Measurements from ENCODE around the gene ZBED5.

DNA sequence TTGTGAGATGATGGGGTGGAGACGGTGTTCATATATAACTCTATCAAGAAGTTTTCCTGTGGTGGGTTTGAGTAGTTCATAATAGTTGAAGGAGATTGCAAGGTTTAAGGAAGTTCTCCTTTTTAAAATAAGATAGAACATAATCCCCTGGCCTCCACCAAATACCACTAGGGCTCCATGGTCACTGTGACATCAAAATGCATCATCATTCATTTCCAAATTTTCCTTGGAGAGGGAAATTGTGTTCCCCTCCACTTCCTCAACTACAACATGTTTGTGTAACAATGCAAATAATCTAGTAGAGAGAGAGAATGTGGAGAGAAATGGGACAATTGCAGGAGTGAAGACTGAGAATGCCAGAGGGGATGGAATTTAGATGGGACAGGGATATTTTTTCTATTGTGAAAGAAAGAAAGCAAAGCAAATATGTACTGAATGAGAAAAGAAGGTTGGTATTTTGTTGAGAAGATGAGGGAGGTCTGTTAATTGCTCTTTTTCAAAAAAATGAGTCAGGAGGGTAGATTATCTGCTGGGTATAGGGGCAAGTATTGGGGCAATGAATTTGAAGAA is 33.4 kb upstream of the ZBED5 start:
- TF ChIP-seq EZH2phosphoT487 (IDR thresholded peaks at IDR 0.05; ENCODE audit: low read depth, severe bottlenecking, unreplicated experiment) (no peak), EZH2 (IDR thresholded peaks at IDR 0.05; ENCODE audit: borderline replicate concordance) (no peak)
- TF ChIP-seq, protein P1, sequence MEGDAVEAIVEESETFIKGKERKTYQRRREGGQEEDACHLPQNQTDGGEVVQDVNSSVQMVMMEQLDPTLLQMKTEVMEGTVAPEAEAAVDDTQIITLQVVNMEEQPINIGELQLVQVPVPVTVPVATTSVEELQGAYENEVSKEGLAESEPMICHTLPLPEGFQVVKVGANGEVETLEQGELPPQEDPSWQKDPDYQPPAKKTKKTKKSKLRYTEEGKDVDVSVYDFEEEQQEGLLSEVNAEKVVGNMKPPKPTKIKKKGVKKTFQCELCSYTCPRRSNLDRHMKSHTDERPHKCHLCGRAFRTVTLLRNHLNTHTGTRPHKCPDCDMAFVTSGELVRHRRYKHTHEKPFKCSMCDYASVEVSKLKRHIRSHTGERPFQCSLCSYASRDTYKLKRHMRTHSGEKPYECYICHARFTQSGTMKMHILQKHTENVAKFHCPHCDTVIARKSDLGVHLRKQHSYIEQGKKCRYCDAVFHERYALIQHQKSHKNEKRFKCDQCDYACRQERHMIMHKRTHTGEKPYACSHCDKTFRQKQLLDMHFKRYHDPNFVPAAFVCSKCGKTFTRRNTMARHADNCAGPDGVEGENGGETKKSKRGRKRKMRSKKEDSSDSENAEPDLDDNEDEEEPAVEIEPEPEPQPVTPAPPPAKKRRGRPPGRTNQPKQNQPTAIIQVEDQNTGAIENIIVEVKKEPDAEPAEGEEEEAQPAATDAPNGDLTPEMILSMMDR (IDR thresholded peaks at IDR 0.05; ENCODE audit: poor library complexity), result no peak

Data from hepatocyte (in vitro differentiated cells).